DND-41 (cell line): ENCODE results near the gene CAPN14.

Experiments
- CTCF ChIP-seq: IDR thresholded peaks from 2 replicates; pipeline ENCODE4 v1.5.1; 2012; ENCODE audit warnings: borderline replicate concordance, low read length, moderate library complexity, mild to moderate bottlenecking; ENCODE audit not compliant: poor library complexity, severe bottlenecking; ENCODE audit errors: extremely low read depth
- EZH2 ChIP-seq: IDR thresholded peaks from 3 replicates; pipeline ENCODE4 v1.6.1; 2012; ENCODE audit warnings: borderline replicate concordance, low read depth, mild to moderate bottlenecking, moderate library complexity, low read length, inconsistent platforms; ENCODE audit not compliant: severe bottlenecking

DNA sequence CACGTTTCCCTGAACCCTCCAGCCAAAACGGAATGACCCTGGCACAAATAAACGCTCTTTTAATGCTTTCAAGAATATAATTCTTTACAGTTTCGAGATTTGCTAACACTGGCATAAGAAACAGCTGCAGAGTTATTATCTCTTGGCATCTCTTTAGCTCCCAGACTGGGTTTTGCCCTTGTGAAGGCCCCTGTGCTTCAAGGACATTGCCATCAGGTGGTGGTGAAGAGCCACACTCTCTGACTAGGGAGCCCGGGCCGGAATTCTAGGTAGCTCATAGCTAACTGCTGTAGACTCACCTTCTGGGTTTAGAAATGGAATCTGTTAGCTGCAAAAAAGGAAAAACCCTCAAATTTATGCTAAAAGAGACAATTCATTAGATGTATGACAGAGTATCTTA, 65.8 kb downstream of the CAPN14 start:
- no peak for TF ChIP-seq CTCF
- no peak for TF ChIP-seq EZH2
